Type B pancreatic cell (in vitro differentiated cells): ENCODE data around the gene MTARC2. TPM values are rescaled to one million over a fixed set of nuclear protein-coding genes. Genes with fewer than 3 reads are reported as not detected.
"Not testable (repeated sequence)": the region's sequence is repeated elsewhere in the genome, so short reads cannot be mapped to it uniquely, and the experiment has no call there.

ENCODE experiments used
- DNase-seq: peaks from one replicate; pipeline ENCODE4 v3.0.0; 2021; ENCODE audit warnings: mixed read lengths; ENCODE audit not compliant: unreplicated experiment; ENCODE audit errors: extremely low spot score
- H3K27ac Mint-ChIP-seq: 2 replicates; pipeline ENCODE4 v1.8.0; 2021; ENCODE audit warnings: mild to moderate bottlenecking, mixed read lengths
- H3K27me3 Mint-ChIP-seq: 2 replicates; pipeline ENCODE4 v1.8.0; 2021; ENCODE audit warnings: mixed read lengths
- H3K36me3 Mint-ChIP-seq: 2 replicates; pipeline ENCODE4 v1.8.0; 2021; ENCODE audit warnings: mixed read lengths
- H3K4me1 Mint-ChIP-seq: one replicate; pipeline ENCODE4 v1.8.0; 2021; ENCODE audit warnings: mixed read lengths; ENCODE audit not compliant: unreplicated experiment
- H3K4me3 Mint-ChIP-seq: 2 replicates; pipeline ENCODE4 v1.8.0; 2021; ENCODE audit warnings: mild to moderate bottlenecking, mixed read lengths
- H3K9me3 Mint-ChIP-seq: 2 replicates; pipeline ENCODE4 v1.8.0; 2021; ENCODE audit warnings: mixed read lengths
- CTCF ChIP-seq: fragments of 200-600 bp; sonication (generic); conservative IDR thresholded peaks from 2 replicates; pipeline ENCODE4 v1.5.0; 2021; ENCODE audit warnings: antibody characterized with exemption, mild to moderate bottlenecking
- total RNA-seq: library from RNA; stranded (reverse); gene quantifications from 2 replicates; pipeline ENCODE4 v1.2.1, GENCODE V29; 2021; ENCODE audit warnings: low replicate concordance

The MTARC2 gene
- total RNA-seq, 1 donor from 2014 or later = 14.4 TPM

- Mint-ChIP-seq H3K9me3 (no peaks in the 10 kb centered on the region), H3K4me3 (no peak overlapping the region), H3K27me3 (peaks cover 4% of the 10 kb centered on the region), H3K4me1 (peaks cover 7% of the 10 kb centered on the region), H3K36me3 (no peaks in the 10 kb centered on the region), H3K27ac (no peak overlapping the region)
- TF ChIP-seq CTCF = no peak
- no peak for DNase-seq
Measured at GRCh38 chr1:220708936-220709801, 39.0 kb upstream of the MTARC2 start.

GRCh38 chr1:220710333-220710732, 37.8 kb upstream of the MTARC2 start:
- no peak overlapping the region for H3K4me3 Mint-ChIP-seq
- no peak for TF ChIP-seq CTCF
- H3K27me3 Mint-ChIP-seq = peaks cover under 1% of the 10 kb centered on the region
- no peaks in the 10 kb centered on the region for H3K36me3 Mint-ChIP-seq
- H3K4me1 Mint-ChIP-seq = peaks cover 7% of the 10 kb centered on the region
- H3K9me3 Mint-ChIP-seq = no peaks in the 10 kb centered on the region
- no peak for DNase-seq
- no peak overlapping the region for H3K27ac Mint-ChIP-seq

GRCh38 chr1:220711056-220711809, 36.9 kb upstream of the MTARC2 start:
- H3K4me1 Mint-ChIP-seq = peaks cover 7% of the 10 kb centered on the region
- no peak for DNase-seq
- no peak for TF ChIP-seq CTCF
- H3K27ac Mint-ChIP-seq = no peak overlapping the region
- no peaks in the 10 kb centered on the region for H3K36me3 Mint-ChIP-seq
- no peaks in the 10 kb centered on the region for H3K27me3 Mint-ChIP-seq
- no peak overlapping the region for H3K4me3 Mint-ChIP-seq
- no peaks in the 10 kb centered on the region for H3K9me3 Mint-ChIP-seq

GRCh38 chr1:220715986-220716385, 32.1 kb upstream of the MTARC2 start:
- H3K9me3 Mint-ChIP-seq, H3K27ac Mint-ChIP-seq, H3K36me3 Mint-ChIP-seq, H3K27me3 Mint-ChIP-seq, DNase-seq, H3K4me3 Mint-ChIP-seq, H3K4me1 Mint-ChIP-seq: not testable (repeated sequence)

GRCh38 chr1:220717800-220718640, 30.1 kb upstream of the MTARC2 start:
- no peak overlapping the region for H3K27ac Mint-ChIP-seq
- H3K9me3 Mint-ChIP-seq = peaks cover 4% of the 10 kb centered on the region
- no peaks in the 10 kb centered on the region for H3K36me3 Mint-ChIP-seq

GRCh38 chr1:220721266-220721665, 26.9 kb upstream of the MTARC2 start:
- DNase-seq, H3K27ac Mint-ChIP-seq: not testable (repeated sequence)

More at GRCh38 chr1:220717800-220718640, 30.1 kb upstream of the MTARC2 start:
- no peak for DNase-seq
- H3K4me3 Mint-ChIP-seq = no peak overlapping the region
- no peak for TF ChIP-seq CTCF
- H3K27me3 Mint-ChIP-seq = no peaks in the 10 kb centered on the region
- H3K4me1 Mint-ChIP-seq = no peaks in the 10 kb centered on the region

More at GRCh38 chr1:220721266-220721665, 26.9 kb upstream of the MTARC2 start:
- not testable (repeated sequence) for H3K4me3 Mint-ChIP-seq, H3K27me3 Mint-ChIP-seq, H3K4me1 Mint-ChIP-seq, H3K9me3 Mint-ChIP-seq, H3K36me3 Mint-ChIP-seq
